Activated CD4-positive, CD25-positive, alpha-beta regulatory T cell treated with anti-CD3 and anti-CD28 coated beads, Interleukin-2, amount 50 U/mL, for 16 hours (primary cell): ENCODE measurements around the gene CCL19.
A peak's percentile ranks its signal among the peaks of the same experiment; 100 is the strongest.

Experiments
- DNase-seq: peaks from one replicate; pipeline ENCODE4 v3.0.0-alpha.2; 2020; ENCODE audit warnings: low read depth, low spot score

CCL19 gene

DNA sequence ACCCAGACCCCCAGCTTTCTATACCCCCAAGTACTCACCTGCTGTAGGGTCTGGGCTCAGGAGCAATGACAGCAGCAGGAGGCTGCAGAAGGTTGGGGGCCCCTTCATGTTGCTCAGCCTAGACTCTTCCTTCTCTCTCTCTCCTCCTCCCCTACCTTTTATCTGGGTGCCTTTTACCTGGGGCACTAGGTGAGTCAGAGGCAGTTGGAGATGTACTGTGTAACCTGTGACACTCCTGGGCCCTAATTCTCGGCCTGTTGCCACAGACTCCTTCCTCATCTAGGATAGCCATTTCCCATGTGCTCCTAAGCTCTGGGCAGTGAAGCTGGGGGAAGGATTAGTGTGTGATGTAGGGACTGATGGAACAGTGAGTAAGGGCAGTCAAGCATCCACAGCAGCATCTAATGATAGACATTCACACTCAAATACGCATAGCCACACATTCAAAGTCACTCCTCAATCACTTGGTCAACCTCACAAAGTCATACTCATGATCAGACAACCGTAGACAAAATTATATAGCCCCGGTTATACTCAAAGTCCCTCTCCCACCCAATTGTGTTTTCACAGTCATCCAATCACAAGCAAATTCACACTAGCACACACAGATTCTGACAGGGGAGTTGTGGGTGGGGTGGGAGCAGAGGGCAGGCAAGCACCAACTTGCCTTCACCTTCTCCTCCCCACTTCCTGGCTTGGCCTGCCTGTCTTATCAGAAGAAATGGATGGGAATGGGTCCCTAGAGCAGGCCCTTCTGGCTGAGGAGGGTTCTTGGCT is 28.4 kb downstream of the CCL19 start, which contains the start of gene CCL27:
CCL27 (minus strand) TSS at position 132 of the 777 bp plus-strand sequence; CDS start at position 108, 24 bp downstream.
- DNase-seq = no peak

DNA sequence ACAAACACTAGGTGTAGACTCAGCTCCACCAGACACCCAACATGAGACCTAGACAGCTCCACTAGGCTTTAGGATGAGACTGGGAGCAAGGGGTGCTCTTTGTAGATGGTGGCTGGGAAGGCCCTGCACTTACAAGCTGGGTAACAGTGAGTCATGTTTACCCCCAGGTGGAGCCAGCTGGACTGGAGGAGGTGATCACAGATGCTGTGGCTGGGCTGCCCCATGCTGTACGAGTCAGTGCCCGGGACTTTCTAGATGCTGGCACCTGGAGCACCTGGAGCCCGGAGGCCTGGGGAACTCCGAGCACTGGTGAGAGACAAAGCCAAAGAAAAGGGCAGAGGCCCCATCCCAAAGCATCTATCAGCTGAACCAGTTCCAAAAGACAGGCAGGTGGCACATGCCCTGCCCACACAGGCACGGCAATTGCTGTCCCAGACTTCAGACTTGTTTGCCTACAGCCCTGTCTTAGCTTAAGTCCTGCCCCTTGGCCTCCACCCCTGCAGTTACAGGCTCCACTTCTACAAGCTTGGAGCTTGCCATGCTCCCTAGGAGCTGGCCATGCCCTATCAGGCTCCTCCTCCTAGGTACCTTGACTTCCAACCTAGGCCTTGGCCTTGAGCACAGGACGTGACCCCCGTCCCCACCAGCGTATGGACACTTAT is 31.4 kb downstream of the CCL19 start:
- DNase-seq = no peak

DNA sequence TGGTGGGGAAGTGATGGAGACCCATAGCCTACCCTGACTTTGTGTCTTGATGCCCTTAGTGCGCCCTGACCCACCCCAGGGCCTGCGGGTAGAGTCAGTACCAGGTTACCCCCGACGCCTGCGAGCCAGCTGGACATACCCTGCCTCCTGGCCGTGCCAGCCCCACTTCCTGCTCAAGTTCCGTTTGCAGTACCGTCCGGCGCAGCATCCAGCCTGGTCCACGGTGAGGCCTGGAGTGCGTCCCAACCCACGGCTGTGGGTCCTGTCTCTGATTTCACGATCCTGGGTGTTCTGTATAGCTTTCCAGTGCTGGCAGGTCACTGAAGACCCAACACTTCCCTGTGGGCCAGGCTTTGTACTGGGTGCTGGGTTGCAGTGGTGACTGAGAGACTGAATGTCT is 32.6 kb downstream of the CCL19 start:
- DNase-seq = no peak

DNA sequence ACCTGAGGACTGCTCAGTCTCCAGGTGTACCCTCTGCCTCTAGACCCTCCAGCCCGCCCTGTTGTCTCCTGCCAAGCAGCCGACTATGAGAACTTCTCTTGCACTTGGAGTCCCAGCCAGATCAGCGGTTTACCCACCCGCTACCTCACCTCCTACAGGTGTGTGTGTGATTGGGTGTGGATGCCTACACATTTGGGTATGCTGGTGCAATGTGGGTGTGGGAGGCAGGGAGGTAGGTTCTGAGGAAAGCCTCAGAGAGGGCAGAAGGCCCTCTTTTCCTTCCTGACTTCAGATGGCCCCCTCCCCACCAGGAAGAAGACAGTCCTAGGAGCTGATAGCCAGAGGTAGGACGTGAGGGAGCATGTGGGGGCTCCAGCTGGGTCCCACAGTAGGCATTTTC is 34.1 kb downstream of the CCL19 start:
- DNase-seq = no peak

DNA sequence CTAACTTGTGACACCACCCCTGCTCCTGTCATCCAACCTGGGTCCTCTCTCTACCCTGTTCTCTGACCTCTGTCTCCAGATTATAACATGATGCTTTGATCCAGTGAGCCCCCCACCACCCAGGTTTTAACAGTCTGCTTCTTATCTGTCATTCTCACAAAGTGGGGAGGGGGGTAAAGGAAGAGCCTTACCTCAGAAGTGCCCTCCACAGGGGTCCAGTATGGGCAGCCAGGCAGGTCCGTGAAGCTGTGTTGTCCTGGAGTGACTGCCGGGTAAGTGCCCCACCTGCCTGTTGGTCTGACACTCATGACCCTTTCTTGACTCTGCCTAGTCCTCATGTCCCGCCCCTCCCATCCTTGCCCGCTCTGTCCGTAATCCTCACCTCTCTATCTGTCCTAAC is 35.7 kb downstream of the CCL19 start:
- DNase-seq = no peak

DNA sequence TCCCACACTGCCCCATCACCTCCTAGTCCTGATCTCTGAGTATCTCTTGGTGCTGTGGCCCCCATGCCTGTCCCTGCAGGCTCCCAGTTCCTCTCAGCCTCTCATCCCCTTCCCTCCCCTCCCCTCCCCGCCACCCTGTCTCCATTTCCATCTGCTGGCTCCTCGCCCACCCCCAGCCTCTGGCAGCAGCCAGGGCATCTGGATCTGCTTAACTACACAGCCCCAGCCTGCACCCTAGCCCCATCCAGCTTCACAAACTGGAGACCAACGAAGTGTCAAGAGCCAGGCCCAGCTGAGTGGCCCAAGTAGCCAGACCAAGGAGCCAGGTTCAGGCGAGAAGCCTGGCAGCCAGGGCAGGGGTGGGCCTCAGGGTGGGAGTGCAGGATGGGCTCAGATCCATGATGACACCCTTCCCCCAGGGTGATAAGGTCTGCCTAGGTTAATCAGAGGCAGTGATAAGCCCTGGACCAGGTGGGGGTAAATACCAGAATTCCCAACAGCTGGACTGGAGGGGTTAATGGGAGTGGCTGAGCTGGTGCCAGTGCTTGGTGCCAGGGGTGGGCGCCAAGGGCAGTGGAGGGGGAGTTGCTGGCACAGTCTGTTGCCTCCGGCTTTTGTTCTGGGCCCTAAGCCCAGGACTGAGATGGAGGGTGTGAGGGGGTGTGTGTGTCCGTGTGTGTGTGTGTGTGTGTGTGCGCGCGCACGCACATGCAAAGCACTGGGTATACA is 36.6 kb downstream of the CCL19 start:
- no peak for DNase-seq

DNA sequence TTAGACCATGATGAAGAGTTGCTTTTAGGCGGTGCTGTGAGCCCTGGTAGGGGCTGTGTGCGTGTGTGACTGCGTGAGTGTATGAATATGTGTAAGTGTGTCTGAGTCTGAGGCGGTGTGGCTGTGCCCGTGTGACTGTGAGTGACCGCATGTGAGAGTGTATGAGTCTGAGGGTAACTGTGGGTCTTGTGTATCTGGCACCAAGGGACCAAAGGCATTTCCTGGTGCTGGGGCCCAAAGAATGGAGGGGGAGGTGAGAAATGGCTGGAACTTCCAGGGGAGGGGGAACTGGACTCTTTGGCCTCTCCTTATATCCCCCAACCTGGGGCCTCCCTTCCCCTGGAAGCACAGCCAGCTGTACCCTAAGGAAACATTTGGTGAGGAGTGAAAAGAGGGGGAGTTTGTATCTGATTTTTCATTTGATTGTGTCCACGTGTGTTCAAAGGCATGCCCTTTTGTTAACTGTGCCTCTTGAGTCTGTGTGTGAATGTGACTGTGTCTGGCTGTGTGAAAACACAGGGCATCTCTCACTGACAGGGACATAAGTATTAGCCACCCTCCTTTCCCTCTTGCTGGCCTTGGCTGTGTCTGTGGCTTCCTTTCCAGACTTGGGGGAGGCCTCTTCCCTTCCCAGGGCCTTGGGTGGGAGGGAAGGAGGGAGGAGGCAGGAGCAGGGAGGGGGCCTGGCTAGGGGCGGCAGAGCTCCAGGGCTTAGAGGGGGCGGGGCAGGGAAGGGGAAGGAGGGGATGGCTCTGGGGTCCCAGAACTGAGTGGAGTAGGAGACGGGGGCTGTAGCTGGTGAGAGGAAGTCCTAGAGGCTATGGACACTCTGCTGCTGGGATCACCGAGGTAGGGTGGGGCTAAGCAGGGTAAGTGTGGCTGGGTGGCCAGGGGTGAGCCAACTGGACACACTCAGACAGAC is 37.7 kb downstream of the CCL19 start:
- no peak for DNase-seq

DNA sequence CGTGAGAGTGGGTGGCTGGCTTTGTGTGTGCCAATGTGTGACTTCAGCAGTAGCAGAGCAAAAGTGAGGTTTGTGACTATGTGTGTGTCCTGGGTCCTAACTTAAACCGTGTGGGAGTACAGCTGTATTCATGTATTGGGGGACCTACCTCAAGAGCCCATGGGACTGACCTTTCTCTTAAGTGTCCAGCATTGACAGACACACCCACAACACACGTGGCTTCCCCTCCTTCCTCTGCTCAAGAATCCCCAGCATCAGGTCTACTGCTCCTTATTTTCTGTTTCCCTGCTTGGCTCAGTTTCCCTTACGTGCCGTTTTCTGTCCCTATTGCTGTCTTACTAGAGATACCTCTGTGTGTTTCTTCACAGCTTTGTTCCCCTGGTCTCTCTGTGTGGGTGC is 38.5 kb downstream of the CCL19 start:
- DNase-seq = no peak

DNA sequence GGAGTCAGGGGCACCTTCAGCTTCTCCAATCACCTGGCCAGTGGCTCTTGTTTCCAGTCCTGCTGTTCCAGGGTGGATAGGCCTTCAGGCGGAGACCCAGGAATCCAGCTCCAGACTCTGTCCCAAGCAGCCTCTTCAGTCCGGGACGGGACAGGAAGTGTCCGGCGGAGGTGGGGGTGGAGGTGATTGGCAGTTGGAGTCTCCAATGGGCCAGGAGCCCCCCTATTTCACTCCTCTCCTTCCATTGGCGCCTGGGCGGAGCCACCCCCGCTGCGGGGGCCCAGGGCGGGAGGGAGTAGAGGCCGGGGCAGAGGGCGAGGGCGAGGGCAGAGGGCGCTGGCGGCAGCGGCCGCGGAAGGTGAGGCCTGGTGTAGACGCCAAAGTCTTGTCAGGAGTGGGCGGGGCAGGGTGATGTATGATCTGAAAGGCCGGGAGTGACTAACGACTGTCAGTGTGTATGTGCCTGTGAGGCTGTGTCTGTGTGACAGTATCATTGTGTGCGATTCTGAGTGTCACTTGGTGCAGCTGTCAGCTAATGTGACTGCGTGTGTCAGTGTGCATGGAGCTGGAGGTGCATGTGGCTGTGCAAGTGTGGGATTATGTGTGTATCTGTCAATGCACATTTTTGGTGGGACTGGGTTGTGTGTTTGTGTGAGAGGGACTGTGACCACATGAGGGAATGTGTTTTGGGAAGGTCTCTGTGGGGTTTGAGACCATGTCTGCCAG is 39.0 kb downstream of the CCL19 start, which contains the start of gene IL11RA:
IL11RA (plus strand) TSS at position 310 of the 726 bp plus-strand sequence. CDS start 3,033 bp downstream, outside the sequence.
- DNase-seq = no peak

DNA sequence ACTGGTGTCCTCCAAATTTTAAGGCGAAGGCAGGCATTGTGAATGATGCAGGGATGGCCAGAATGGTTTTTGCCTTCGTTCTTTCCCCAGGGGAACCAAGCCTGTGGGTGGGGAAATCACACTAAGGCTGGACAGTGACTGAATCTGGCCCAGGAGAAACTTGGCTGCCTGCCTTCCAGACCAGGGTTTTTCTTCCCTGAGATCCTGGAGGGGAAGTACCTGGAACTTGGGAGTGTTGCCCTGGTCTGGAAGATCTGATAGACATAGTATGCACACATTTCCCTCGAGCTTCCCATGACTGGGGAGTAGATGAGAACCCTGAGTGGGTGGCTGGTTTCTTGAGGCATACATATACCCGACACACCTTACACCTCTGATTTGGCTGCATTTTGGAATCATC is 39.8 kb downstream of the CCL19 start:
- DNase-seq = no peak

DNA sequence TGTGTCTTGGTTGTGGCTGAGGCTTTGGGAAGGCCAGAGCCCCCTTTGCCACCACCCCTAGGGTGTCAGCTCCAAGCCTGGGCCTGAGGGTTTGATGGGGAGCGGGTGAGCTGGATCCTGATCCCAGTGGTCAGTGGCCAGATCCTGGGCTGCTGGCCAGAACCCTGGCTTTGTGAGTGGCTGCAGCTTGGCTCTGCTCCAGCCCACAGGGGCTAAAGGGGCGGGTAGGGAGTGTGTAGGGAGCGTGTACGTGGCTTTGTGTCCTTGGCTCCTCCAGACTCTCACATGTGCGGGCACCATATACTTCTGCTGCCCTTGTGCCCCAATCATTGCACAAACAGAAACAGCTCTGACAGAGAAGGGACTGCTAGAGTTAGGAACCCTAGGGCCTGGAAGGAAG is 40.3 kb downstream of the CCL19 start:
- DNase-seq = no peak

DNA sequence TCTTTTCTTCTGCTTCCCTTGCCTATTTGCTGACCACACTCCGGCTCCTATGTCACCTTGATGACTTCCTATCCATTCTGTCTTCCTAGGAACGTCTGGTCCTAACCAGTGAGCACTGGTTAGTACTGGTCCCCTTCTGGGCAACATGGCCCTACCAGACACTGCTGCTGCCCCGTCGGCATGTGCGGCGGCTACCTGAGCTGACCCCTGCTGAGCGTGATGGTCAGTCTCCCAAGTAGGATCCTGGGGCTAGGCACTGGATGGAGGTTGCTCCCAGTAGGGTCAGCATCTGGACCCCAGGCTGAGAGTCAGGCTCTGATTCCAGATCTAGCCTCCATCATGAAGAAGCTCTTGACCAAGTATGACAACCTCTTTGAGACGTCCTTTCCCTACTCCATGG is 42.4 kb downstream of the CCL19 start:
- no peak for DNase-seq

DNA sequence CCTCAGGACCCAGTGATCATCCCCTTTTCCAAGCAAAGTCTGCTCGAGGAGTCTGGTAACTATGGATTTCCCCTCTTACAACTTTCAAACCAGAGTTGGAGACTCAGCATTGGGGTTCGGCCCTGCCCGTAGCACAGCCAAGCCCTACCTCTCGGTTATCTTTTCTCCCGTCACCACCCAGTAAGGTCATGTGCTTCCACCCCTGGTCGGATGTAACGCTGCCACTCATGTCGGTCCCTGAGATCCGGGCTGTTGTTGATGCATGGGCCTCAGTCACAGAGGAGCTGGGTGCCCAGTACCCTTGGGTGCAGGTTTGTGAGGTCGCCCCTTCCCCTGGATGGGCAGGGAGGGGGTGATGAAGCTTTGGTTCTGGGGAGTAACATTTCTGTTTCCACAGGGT is 43.4 kb downstream of the CCL19 start:
- DNase-seq = no peak

DNA sequence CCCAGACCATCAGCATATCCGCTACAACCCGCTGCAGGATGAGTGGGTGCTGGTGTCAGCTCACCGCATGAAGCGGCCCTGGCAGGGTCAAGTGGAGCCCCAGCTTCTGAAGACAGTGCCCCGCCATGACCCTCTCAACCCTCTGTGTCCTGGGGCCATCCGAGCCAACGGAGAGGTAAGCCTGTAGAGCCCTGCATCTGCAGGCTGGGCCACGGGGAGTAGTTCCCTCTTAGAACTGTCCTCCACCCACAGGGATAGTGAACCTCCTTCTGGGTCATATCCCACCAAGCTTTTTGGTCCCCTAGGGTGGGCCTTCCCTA is 44.0 kb downstream of the CCL19 start:
- DNase-seq = no peak

DNA sequence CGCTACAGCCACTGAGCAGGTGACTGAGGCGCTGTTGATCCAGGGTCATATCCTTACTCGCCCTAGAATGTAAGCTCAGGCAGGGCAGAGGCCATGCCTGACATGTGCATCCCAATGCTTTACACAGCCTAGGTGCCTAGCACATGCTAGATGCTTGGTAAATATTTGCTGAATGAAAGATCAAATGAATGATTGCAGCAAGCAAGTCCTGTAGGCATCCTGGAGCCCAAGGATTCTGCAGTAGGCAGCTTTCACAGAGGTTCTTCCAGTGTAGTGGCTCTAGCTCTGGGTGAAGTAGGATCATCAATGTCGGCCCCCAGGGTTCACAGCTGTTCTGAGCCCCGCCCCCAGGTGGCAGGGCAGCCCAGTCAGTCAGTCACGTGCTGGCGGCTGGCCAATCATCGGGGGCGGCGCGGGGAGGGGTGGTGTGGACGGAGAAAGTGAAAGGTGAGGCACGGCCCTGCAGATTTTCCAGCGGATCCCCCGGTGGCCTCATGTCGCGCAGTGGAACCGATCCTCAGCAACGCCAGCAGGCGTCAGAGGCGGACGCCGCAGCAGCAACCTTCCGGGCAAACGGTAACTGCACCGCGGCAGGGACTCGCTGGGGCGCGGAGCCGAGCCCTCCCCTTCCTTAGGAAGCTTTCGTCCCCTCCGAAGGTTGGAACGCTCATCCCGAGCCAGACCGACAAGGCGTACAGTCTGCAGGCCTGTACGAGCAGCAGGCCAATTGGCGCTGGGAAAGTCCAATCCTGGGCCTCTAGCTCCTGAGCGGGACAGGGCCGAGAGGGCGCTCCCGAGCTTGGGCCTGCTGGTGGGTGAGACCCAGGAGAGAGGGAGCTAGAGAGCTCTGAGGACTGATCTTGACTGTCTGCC is 44.6 kb downstream of the CCL19 start, which contains the start of gene GALT:
GALT (plus strand) TSS at position 465 of the 873 bp plus-strand sequence; CDS start at position 495, 30 bp downstream.
- DNase-seq = peak; percentile 92

DNA sequence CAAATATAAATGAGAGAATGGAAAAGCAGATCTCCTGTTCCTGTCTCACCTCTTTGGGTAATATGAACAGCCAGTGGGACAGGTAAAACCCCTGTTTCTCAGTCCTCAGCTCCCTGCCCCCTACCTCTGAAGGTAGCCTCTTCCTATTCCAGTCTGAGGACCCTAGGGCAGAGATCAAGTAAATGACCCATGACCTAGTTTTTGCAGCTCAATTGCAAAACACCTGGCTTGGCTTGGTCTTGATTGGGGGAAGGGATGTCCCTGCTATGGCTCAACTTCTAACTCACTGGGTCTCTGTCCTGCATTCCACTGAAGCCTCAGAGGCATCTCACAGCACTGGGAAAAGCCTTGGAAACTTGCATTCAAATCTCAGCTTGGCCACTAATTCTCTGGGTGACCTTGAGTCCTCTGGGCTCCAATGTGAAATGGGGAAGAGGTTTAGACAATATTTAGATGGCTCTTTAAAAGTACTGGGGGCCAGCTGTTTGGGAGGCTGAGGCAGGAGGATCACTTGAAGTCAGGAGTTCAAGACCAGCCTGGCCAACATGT is 46.2 kb downstream of the CCL19 start:
- DNase-seq = no peak

DNA sequence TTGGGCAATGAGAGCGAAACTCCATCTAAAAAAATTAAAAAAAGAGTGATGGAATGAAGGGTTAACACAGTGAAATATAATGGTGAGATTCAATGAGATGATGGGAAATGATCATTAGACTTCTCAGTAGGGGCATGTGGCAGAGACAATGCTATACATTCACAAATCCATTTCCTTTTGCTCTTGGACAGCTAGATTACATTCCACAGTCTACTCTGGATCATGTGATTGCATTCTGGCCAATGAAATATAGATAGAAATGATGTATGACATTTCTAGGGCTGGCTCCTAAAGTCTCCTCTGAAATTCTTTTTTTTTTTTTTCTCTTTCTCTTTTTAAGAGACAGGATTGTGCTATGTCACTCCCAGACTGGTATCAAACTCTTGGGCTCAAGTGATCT is 48.4 kb downstream of the CCL19 start:
- no peak for DNase-seq
